ENCODE data around the gene CDH18.

- TF ChIP-seq CTCF (IDR thresholded peaks at IDR 0.05) (no peak), POLR2A (IDR thresholded peaks at IDR 0.05) (no peak)
Observed at GRCh38 chr5:19605846-19606407, 382.1 kb downstream of the CDH18 start.
